DND-41 (cell line): ENCODE measurements around the gene PITPNC1.

Experiments used
- ATAC-seq: fragments of 200-7000 bp; cut with Tn5 transposase; 3 replicates; pipeline ENCODE4 v1.9.1; 2021; ENCODE audit warnings: low read depth; ENCODE audit not compliant: insufficient read depth
- DNase-seq: peaks from one replicate; pipeline ENCODE4 v3.0.0-alpha.2; 2020
- H2AFZ ChIP-seq: 2 replicates; pipeline ENCODE4 v1.6.0; 2012; ENCODE audit warnings: low read depth, low read length
- H3K27ac ChIP-seq: 2 replicates; pipeline ENCODE4 v1.5.1; 2012; ENCODE audit warnings: low read length, inconsistent platforms
- H3K27me3 ChIP-seq: fragments of 200-600 bp; sonication (generic); 2 replicates; pipeline ENCODE4 v1.6.0; 2012; ENCODE audit warnings: low read length, mild to moderate bottlenecking, inconsistent platforms; ENCODE audit not compliant: insufficient read depth, poor library complexity
- H3K36me3 ChIP-seq: 2 replicates; pipeline ENCODE4 v1.5.1; 2012; ENCODE audit warnings: low read length, inconsistent platforms; ENCODE audit not compliant: insufficient read depth
- H3K4me1 ChIP-seq: 2 replicates; pipeline ENCODE4 v1.5.1; 2012; ENCODE audit warnings: mild to moderate bottlenecking, low read length; ENCODE audit not compliant: insufficient read depth
- H3K4me2 ChIP-seq: 2 replicates; pipeline ENCODE4 v1.6.0; 2012; ENCODE audit warnings: mild to moderate bottlenecking, moderate library complexity, low read length, inconsistent platforms; ENCODE audit not compliant: insufficient read depth
- H3K4me3 ChIP-seq, 2 experiments: fragments of 200-600 bp in 1 of 2; shearing (Covaris generic) in 1 of 2; 2 replicates each; pipeline ENCODE4 v1.5.1; 2012 to 2016; ENCODE audit warnings: inconsistent platforms in 2 of 2, low read length in 2 of 2, mild to moderate bottlenecking in 2 of 2, low read depth in 1 of 2, moderate library complexity in 1 of 2
- H3K79me2 ChIP-seq: 2 replicates; pipeline ENCODE4 v1.6.0; 2012; ENCODE audit warnings: low read length, inconsistent platforms; ENCODE audit not compliant: insufficient read depth
- H3K9ac ChIP-seq: 2 replicates; pipeline ENCODE4 v1.6.0; 2012; ENCODE audit warnings: low read depth, mild to moderate bottlenecking, inconsistent platforms, low read length, moderate library complexity
- H3K9me3 ChIP-seq: 2 replicates; pipeline ENCODE4 v1.5.1; 2012; ENCODE audit warnings: low read length, moderate library complexity, mild to moderate bottlenecking, inconsistent platforms; ENCODE audit not compliant: insufficient read depth, severe bottlenecking
- H4K20me1 ChIP-seq: 2 replicates; pipeline ENCODE4 v1.6.0; 2012; ENCODE audit warnings: low read length; ENCODE audit not compliant: insufficient read depth
- EZH2 ChIP-seq: IDR thresholded peaks from 3 replicates; pipeline ENCODE4 v1.6.1; 2012; ENCODE audit warnings: borderline replicate concordance, low read depth, mild to moderate bottlenecking, moderate library complexity, low read length, inconsistent platforms; ENCODE audit not compliant: severe bottlenecking
- TF ChIP-seq, protein P1 (sequence below): IDR thresholded peaks from 2 replicates; pipeline ENCODE4 v1.5.1; 2012; ENCODE audit warnings: borderline replicate concordance, low read length, moderate library complexity, mild to moderate bottlenecking; ENCODE audit not compliant: poor library complexity, severe bottlenecking; ENCODE audit errors: extremely low read depth

The PITPNC1 gene

DNA sequence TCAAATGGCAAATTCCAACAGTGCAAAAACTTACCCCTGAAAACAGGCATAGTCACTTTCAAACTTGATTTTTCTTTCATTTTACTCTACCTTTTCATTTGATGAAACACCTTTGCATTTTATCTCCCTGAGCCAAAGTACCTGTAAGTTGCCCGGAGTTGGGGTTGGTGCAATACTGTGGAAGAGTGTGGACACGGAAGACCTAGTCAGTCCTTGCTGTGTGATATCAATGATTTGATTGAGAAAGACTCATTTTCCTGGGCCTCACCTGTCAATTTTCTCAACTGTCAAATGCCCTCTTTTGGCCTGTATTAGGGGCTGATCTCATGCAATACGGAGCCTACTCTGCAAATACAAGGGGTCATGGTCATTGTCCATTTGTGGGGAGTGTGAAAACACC lies 22.6 kb downstream of the PITPNC1 start:
- peak overlapping the region; percentile 41 for H3K4me2 ChIP-seq
- peaks cover 23% of the 10 kb centered on the region for H3K4me1 ChIP-seq
- H4K20me1 ChIP-seq = no peaks in the 10 kb centered on the region
- 0 out of 2 replicates have a peak, but pooled peaks cover 7% of the 10 kb centered on the region for H3K79me2 ChIP-seq
- peak overlapping the region; percentile 68 for H3K27ac ChIP-seq
- no peaks in the 10 kb centered on the region for H3K27me3 ChIP-seq
- H2AFZ ChIP-seq = peak overlapping the region; percentile 36; the same call in 1 of the 2 replicates
- H3K36me3 ChIP-seq = no peaks in the 10 kb centered on the region
- TF ChIP-seq, protein P1, sequence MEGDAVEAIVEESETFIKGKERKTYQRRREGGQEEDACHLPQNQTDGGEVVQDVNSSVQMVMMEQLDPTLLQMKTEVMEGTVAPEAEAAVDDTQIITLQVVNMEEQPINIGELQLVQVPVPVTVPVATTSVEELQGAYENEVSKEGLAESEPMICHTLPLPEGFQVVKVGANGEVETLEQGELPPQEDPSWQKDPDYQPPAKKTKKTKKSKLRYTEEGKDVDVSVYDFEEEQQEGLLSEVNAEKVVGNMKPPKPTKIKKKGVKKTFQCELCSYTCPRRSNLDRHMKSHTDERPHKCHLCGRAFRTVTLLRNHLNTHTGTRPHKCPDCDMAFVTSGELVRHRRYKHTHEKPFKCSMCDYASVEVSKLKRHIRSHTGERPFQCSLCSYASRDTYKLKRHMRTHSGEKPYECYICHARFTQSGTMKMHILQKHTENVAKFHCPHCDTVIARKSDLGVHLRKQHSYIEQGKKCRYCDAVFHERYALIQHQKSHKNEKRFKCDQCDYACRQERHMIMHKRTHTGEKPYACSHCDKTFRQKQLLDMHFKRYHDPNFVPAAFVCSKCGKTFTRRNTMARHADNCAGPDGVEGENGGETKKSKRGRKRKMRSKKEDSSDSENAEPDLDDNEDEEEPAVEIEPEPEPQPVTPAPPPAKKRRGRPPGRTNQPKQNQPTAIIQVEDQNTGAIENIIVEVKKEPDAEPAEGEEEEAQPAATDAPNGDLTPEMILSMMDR = no peak
- TF ChIP-seq EZH2 = no peak
- peak overlapping the region; percentile 27 for H3K9ac ChIP-seq
- DNase-seq (no peak), ATAC-seq (no peak)
- H3K9me3 ChIP-seq = no peaks in the 10 kb centered on the region
- no peak overlapping the region for H3K4me3 ChIP-seq

DNA sequence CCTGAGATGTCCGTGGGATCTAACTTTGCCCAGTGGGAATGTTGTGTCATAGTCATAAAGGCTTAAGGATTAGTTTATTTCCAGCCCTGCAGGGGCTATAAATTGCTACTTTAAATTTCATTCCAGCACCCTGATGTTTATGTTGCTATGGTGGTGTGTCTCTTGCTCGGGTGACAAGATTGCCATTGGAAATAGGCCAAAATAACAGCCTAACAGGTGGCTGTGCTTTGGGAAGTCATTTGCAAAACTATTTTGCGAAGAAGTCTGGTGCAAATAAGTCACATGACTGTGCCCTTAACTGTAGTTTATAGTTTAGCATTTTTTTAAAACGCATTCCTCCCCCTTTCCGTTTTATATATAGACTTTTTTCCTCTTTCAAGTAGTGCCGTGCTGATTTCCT lies 23.1 kb downstream of the PITPNC1 start:
- H3K9ac ChIP-seq = peak overlapping the region; percentile 27
- H3K36me3 ChIP-seq = no peaks in the 10 kb centered on the region
- H3K4me3 ChIP-seq = no peak overlapping the region
- DNase-seq (peak; percentile 16), ATAC-seq (peak; percentile 54)
- H3K4me1 ChIP-seq = peaks cover 23% of the 10 kb centered on the region
- H3K4me2 ChIP-seq = peak overlapping the region; percentile 41
- peak overlapping the region; percentile 36 for H2AFZ ChIP-seq
- H3K27ac ChIP-seq = peak overlapping the region; percentile 68
- H3K27me3 ChIP-seq = no peaks in the 10 kb centered on the region
- H4K20me1 ChIP-seq = no peaks in the 10 kb centered on the region
- H3K79me2 ChIP-seq = 0 out of 2 replicates have a peak, but pooled peaks cover 7% of the 10 kb centered on the region
- no peaks in the 10 kb centered on the region for H3K9me3 ChIP-seq
- TF ChIP-seq EZH2 = no peak
- TF ChIP-seq, protein P1 = no peak

DNA sequence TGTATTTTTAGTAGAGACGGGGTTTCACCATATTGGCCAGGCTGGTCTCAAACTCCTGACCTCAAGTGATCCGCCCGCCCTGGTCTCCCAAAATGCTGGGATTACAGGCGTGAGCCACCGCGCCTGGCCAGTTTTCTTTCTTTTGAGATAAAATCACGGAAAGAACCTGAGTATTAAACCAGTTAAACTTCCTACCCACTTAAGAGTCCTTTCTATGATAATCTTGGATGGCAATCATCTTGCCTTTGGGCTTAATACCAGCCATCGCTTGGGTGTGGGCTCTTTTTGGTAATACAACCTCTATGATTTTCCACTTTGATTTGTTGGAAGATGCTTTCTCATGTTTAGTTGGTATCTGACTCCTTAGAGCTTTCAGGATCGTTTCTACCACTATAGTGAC lies 24.0 kb downstream of the PITPNC1 start:
- Histone ChIP-seq H3K4me2 (0 out of 2 replicates have a peak overlapping the region, but pooled peaks have one; percentile 41), H3K9me3 (no peaks in the 10 kb centered on the region), H3K9ac (no peak overlapping the region), H2AFZ (no peak overlapping the region), H3K4me3 (no peak overlapping the region), H4K20me1 (no peaks in the 10 kb centered on the region), H3K27ac (peak overlapping the region; percentile 52; the same call in 1 of the 2 replicates), H3K36me3 (no peaks in the 10 kb centered on the region), H3K79me2 (0 out of 2 replicates have a peak, but pooled peaks cover 7% of the 10 kb centered on the region), H3K4me1 (peaks cover 23% of the 10 kb centered on the region), H3K27me3 (no peaks in the 10 kb centered on the region)
- no peak for TF ChIP-seq EZH2
- TF ChIP-seq, protein P1 = no peak
- ATAC-seq = no peak
- DNase-seq = no peak
